NCI-H2171 treated with DMSO at 0.1 percent for 48 hours (cell line): ENCODE data around the gene RAB11FIP5.
A peak's percentile ranks its signal among the peaks of the same experiment; 100 is the strongest.
"Not testable (repeated sequence)": the region's sequence is repeated elsewhere in the genome, so short reads cannot be mapped to it uniquely, and the experiment has no call there.

Source experiments
- DNase-seq: peaks from one replicate; lab custom pipeline; 2025; lab: John Stamatoyannopoulos, UW

The RAB11FIP5 gene

DNA sequence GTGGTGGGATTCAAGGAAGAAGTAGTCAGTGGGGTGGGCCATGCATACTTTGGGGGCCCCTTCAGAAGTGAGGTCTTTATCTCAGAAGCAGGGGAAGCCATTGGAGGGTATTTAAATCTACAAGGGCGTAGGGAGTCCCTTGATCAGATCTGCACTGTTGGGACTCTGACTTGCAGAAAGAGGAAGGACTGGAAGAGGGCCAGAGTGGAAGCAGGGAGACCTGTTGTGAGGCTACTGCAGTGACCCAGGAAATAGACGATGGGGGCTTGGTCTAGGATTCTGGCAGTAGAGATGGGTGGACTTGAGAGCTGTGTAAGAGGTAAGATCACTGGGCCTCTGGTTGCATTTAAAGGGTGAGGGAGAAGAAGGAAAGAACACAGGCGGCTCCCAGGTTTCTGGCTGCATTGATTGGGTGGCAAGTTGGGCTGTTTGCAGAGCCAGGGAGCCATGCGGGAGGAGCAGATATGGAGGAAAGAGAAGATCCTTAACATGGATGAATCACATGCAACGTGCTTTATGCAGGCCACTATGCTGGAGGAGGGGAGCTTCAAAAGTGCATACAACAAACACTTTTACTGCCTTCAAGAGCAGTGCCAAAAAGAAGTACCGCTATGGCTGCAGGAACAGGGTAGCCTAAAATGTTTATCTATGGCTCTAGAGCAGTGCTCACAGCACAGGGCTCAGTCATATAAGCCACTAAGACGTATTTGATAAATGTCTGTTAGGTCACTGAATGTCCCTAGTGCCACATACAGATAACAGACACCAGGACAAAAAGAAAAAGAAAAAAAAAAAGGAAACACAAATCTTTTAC is 43.5 kb downstream of the RAB11FIP5 start:
- no peak for DNase-seq

DNA sequence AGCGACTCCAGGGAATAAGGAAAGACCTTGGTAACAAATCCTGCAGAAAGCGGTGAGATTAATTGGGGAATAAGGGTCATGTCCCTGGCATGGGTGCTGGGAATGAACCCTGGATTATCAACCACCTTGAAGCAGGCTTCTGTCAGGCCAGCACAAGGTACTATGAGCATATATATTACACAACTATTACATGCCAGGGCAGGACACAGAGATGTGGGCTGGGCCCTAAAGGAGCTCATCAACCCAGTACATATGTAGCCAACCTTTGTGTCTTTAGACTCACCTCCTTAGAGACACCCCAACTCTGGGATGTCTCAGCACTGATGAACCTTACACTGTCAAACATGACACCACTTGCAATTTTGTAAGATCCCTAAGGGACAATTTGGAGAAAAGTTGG is 44.6 kb downstream of the RAB11FIP5 start:
- no peak for DNase-seq

DNA sequence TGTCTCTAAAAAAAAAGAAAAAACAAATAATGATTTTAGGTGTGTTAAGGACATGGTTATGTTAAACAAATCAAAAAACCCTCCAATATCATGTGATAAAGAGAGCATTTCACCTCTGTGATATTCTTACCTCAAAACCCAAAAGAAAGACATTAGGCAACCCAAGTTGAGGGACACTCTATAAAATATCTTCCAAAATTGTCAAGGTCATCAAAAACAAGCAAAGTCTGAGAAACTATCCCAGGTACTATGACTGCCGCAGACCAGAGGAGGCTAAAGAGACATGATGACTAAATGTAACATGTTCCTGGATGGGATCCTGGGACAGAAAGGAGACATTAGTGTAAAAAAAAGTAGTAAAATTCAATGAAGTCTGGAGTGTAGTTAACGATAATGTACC is 45.7 kb downstream of the RAB11FIP5 start:
- no peak for DNase-seq

DNA sequence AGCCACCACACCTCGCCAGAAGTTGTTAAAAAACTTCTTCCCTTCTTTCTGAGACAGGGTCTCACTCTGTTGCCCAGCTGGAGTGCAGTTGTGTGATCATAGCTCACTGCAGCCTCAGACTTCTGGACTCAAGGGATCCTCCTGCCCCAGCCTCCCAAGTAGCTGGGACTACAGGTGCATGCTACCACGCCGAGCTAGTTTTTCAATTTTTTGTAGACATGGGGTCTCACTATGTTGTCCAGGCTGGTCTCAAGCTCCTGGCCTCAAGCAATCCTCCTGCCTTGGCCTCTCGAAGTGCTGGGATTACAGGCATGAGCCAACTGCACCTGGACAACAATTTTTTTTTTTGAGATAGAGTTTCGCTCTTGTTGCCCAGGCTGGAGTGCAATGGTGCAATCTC is 47.7 kb downstream of the RAB11FIP5 start:
- DNase-seq: not testable (repeated sequence)

DNA sequence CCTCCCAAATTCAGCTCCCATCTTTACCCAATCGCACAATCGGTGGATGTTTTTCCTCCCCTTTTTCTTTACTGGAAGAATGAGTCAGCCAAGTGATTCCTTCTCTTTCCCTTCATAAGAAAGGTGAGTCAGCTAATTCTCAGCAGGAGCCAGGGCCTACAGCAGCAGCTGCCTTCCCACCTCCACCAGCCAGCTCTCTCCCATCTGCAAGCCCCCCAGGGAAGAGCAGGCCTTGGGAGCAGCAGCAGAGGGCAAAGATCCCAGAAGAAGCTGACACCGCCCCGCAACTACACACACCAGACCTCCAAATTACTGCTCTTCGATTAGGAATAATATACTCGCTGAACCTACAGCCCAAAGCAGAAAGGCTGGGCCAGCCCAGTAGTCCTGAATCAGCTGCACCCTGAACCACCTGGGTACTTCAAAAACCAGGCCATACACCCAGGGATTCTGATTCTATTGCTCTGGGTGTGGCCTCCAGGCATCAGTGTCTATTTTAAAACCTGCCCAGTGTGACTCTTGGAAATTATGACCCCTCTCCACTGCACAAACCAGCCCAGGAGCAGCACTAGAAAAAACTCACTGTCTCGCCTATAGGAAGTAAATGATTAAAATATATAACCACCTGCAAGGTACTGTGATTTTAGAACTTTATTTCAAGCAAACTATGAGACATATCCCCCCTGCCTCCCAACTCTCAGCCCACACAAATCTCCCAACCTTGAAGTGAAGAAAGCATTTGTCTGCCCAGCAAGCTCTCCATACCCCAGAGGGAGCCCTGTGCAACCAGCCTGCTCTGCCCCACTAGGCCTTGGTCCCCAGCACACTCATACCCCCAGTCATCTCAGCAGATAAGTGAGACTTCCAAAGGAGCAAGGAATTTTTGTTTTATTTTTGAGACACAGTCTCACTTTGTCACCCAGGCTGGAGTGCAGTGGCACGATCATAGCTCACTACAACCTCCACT is 48.6 kb downstream of the RAB11FIP5 start:
- peak; percentile 59 for DNase-seq

DNA sequence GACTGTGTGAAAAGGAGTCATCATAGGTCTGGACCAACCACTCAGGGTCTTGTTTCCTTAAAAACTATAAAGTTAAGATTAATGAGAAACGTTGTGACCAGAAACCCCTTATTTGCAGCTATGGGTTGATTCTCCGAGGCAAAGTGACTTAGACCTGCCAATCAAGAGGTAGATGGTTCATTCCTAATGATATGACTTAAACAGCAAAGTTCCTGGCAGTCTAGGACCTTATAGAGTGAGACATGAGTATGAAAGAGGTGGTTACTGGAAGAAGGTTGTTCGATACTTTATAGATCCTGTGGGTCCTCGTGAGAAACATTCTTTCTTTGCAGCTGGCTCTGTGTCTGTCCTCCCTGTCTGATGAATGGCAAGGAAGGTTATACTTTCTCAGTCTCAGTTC is 49.3 kb downstream of the RAB11FIP5 start:
- DNase-seq: no peak

DNA sequence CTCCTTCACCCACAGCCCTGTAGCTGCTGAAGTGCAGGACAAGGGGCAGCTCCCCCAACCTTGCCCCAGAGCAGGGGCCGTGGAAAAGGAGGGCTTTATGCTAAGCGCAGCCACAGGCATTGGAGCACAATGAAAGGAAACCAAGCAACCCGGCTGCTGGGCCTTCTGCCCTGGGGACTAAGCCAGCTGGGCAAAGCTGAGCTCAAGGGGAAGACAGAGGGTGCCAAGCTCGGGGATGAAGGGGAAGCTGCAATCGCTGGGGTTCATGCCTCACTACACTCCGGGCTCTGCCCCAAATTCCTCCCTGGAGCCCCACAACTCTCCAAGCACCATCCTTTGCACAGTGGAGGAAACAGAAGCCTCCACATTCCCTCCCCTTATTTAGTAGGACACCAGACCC is 53.6 kb downstream of the RAB11FIP5 start:
- DNase-seq: no peak

DNA sequence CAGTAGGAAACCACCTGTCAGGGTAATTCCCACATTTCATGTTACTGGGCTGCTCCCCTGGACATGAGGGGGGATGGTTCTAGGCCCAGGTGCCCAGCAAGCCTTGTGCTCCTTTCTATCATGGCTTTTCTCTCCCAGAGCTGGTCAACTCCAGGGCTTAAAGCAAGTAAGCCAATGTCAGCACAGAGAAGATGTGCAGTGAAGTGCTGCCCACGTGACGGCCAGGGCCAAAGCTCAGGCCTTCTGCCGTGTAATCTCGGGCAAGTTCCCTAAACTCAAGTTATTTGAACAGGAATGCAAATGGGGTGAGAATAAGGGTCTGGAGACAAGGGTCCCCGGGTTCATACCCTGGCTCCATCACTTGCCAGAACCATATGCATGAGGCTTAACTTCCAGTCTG is 57.8 kb downstream of the RAB11FIP5 start:
- DNase-seq: no peak

DNA sequence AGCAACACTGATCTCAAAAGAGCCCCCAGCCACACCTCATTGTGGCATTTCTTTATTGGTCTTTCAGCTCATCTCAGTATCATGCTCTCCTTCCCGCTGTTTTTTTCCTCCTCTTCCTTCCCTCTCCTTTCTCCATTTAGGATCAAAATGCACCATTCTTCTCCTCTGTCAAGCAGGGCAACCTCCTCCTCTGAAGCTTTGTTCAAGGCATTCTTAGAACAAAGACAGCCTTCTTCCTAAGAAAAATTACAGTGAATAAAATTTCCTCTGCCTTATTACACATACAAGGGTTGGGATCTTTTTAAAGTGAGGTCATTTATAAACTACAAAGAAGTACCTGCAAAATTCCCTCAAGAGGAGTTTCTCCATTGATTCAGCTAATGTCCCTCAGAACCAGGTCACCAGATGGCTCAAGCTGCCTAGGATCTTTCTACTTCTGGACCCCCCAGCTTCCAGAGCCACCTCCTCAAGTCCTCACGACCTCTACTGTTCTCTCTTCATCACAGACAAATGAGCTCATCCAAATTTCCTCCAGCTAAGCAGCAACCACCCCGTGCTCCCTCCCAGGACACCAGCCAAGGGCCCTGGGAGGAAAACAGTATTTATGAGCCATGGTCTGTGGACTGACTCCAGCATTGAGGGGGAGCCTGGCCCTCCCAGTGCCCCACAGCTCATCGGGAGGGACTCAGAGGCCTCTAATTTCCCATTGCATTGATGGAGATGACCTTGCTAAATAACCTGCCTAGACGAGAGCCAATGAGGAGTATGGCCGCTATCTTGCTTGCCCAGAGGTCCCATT is 59.2 kb downstream of the RAB11FIP5 start:
- no peak for DNase-seq

DNA sequence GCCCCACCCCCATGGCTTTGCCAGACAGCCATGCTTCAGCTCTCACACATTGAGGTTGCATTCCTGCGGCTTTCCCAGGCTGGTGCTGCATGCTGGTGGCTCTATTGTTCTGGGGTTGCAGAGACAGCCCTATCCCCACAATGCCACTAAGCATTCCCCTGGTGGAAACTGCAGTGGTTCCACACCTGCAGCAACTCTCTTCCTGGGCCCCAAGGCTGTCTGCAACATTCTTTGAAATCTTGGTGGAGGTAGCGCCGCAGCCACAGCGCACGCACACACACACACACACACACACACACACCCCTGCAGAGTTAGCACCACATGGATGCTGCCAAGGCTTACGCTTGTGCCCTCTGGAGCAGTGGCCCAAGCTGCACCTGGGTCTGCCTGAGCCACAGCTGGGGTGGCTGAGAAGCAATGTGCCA is 62.6 kb downstream of the RAB11FIP5 start:
- DNase-seq: no peak

DNA sequence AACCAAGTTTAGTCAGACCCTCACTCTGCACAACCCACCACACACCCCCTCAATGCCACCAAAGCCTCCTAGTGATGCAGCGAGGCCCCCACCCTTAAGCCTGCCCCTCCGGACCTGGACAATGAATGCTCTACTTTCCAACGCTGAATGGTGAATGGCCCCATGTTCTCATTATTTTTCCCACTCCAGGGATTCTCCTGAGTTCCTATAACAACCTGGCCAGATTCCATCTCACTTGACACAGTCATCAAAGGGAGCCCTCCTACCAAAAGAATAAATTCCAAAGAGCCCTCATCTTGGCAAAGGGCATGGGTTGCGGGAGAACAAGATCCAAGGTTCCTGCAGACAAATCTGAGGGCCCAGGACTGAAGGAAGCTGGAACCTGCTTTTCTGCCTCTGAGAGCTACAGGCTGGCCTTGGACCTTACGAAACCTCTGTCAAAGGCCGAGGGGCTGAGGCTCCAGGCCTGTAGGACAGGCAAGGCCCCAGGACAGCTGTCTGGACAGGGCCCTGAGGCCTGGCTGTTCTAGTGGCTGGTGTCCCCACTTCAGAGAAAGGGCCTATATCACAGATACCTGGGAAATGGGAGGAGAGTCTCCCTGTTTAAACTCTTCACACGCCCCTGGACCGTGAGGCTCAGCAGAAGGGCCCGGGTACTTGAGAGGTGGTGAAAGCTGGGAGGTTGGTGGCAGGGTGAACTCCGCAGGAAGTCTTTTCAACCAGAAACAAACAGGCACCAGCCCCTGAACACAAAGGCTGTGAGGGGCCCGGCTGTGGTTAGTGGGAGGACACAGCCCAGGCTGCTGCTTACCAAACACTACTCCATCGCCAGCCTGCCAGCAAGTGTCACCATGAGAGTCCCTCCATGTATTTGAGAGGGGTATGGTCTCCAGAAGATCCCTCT is 68.6 kb downstream of the RAB11FIP5 start:
- DNase-seq: no peak

DNA sequence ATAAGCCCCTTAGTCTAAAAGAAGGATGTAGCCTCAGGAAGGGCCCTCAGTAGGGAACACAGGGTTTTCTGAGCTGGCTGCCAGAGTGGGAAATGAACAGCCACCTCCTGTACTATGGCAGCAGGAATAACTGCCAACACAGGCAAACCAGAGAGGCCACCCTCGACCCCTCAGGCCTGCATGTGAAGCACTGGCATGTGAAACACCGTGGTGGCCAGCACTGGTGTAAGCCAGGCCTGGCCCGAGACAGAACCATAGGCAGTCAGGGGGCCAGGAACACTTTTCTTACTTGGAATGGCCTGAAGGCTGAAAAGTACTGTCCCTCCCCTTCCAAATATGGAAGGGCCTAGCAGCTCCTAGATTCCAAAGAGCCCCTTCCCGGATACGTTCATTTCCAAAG is 69.5 kb downstream of the RAB11FIP5 start:
- DNase-seq: no peak

DNA sequence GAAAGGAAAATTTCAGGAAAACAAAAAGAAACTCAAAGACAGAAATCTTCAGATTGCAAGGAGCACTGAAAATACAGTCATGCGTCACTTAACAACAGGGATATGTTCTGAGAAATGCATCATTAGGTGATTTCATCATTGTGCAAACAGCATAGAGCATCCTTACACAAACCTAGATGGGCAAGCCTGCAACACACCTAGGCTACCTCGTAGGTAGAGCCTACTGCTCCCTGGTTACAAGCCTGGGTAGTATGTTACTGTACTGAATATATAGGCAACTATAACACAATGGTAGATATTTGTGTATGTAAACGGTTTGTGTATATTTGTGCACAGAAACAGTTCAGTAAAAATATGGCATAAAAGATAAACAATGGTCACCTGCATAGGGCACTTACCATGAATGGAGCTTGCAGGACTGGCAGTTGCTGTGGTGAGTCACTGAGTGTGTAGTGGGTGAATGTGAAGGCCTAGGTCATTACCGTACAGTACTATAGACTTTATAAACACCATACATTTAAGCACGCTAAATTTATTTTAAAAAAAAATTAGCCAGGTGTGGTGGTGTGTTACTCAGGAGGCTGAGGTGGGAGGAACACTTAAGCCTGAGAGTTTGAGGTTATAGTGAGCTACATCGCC is 74.7 kb downstream of the RAB11FIP5 start:
- DNase-seq: no peak

DNA sequence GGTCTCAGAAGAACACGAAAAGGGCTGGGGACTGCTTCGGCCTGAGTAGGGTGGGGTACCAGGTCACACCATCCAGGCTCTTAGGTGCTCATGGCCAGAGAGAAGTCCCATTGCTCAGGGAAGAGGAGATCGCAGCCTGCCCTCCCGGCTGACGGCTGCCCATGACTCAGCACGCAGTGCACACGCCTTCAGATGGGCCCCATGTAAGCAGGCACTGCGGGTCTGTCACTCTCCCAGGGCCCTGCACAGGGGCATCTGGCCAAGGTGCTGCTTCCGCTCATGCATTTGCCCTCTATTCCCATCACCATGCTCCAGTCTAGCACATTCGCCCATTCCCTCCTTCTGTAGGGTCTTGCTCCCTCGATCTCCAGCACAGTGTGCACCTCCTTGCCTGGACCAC is 76.0 kb downstream of the RAB11FIP5 start:
- no peak for DNase-seq

DNA sequence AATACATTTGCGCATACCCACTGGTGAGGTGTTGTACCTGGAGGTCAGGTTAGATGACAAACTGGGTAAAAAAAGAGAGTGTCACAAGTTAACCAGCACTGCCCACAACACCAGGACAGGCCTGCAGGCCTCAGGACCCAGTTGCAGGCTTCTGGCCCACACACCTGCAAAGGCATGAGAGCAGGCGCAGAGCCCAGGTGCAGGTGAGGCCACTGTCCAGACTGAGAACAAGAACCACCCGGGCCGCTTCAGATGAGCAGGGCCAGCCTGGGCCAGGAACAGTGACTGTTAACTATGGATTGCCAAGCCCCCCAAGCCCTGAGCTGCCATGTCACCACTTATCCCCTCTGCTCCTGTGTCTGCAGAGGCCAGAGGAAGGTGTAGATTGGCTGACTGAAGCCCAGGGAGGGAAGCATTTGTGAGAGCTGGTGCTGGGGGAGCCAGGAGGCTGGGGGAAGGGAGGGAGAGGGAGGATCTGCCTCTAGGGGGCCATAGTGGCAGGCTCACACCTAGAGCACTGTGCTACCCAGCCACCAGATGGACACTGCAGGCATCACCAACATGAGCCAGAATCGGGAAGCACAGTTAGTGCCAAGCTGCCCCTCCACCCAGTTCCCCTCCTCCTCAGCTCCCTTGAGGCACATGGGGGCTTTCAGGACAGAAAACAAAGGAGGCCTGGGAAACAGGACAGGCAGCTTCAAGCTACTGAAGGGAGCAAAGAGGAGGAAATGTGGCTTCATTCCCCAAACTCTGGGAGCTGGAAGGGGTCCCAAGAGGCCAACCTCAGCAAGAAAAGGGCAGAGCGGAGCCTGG is 76.6 kb downstream of the RAB11FIP5 start:
- no peak for DNase-seq

DNA sequence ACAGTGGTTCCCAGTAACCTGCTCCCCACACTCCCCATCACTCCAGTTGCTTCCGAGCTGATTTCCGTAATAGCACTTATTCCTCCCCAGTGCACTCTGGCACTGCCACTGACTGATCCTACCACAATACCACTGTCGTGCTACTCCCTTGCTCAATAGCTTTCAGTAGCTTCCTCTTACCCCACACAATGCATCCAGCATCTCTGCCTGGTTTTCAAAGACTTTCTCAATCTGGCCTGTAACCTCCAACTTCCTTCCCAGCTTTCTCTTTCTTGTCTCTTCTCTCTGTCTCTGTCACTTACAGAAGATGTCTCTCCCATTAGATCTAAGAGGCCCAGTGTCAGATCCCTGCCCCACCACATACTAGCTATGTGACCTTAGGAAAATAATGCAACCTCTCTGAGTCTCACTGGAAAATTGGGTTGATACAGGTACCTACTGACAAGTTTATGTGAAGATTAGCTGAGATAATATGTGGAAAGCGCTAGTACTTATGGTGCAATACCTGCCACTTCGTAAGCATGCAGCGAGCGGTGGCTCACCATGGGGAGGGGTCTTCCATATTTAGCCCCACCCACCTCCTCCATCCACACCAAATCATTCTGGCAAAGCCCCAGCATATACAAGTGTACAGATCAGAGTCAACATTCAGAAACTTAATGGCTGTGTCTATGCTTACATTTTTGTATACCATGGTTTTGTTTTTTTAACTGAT is 77.9 kb downstream of the RAB11FIP5 start:
- no peak for DNase-seq

DNA sequence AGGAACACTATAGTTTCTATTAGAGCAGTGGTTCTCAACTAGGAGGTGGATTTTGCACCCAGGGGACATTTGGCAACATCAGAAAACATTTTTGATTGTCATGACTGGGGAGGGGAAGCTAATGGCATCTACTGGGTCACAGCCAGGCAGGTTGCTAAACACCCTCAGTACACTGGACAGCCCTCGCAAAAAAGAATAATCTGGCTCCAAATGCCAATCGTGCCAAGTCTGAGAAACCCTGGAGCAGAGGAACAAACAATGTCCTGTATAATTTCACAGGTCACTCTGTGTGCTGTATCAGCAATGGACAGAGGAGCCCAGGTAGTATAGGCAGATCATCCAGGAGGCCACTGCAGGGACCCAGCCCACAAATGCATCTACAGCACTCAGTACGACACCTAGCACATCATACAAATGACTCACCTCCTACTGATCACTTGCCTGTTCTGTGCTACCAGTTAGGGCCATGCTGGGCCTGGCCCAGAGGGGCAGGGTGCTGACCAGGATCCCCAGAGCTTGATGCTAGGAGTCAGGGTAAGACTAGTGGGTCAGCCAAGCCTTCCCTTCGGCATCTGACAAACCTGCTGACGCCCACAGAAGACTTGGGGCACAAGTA is 78.9 kb downstream of the RAB11FIP5 start:
- DNase-seq: no peak

DNA sequence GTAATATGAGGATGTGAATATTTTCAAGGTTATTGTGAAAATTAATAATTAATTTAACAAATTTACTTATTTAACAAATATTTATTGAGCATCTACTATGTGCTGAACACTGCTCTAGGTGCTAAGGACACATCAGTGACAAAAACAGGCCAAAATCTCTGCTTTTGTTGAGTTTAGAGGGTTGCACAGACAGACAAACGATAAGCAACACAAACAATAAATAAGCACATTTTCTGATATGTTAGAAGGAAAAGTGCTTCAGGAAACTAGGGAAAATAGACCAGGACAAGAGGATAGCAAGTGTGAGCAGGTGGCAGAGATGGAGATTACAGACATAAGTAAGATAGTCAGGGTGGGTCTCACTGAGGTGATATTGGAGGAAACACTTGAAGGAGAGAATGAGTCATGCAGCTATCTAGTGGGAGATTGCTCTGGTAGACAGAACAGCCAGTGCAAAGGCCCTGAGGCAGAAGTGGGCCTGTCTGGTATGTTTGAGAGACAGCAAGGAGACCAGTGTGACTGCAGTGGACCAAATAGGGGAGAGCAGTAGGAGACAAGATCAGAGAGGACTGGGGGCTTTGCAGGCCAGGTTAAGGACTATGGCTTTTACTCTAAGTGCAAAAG is 79.5 kb downstream of the RAB11FIP5 start:
- no peak for DNase-seq
